Loucy (cell line): ENCODE measurements around the gene EME2.

Experiments
- H2AFZ ChIP-seq: fragments of 200-600 bp; sonication (generic); 2 replicates; pipeline ENCODE4 v1.6.0; 2016; ENCODE audit warnings: antibody characterized with exemption, mild to moderate bottlenecking, low read length, moderate library complexity
- H3F3A ChIP-seq: fragments of 200-600 bp; 2 replicates; pipeline ENCODE4 v1.6.0; 2016; ENCODE audit warnings: antibody characterized with exemption, low read depth, mild to moderate bottlenecking
- H3K27me3 ChIP-seq: fragments of 200-600 bp; sonication (generic); 2 replicates; pipeline ENCODE4 v1.6.1; 2014; ENCODE audit warnings: low read length, mild to moderate bottlenecking; ENCODE audit not compliant: insufficient read depth, poor library complexity, severe bottlenecking
- H3K36me3 ChIP-seq: fragments of 200-600 bp; sonication (generic); 2 replicates; pipeline ENCODE4 v1.6.1; 2016; ENCODE audit warnings: low read length; ENCODE audit not compliant: insufficient read depth
- H3K4me1 ChIP-seq: fragments of 200-600 bp; sonication (generic); 2 replicates; pipeline ENCODE4 v1.5.1; 2014; ENCODE audit warnings: low read length, mild to moderate bottlenecking; ENCODE audit not compliant: insufficient read depth, poor library complexity, severe bottlenecking
- H3K4me2 ChIP-seq: fragments of 200-600 bp; sonication (generic); 2 replicates; pipeline ENCODE4 v1.6.0; 2014; ENCODE audit warnings: antibody characterized with exemption, low read length, low read depth, mild to moderate bottlenecking; ENCODE audit not compliant: poor library complexity, severe bottlenecking
- H3K4me3 ChIP-seq: fragments of 200-600 bp; sonication (generic); 2 replicates; pipeline ENCODE4 v1.5.1; 2014; ENCODE audit warnings: low read length, mild to moderate bottlenecking, mixed read lengths; ENCODE audit not compliant: poor library complexity, severe bottlenecking
- H3K79me2 ChIP-seq: fragments of 200-600 bp; sonication (generic); 2 replicates; pipeline ENCODE4 v1.6.1; 2014; ENCODE audit warnings: low read length; ENCODE audit not compliant: insufficient read depth
- H3K9ac ChIP-seq: fragments of 200-600 bp; sonication (generic); 2 replicates; pipeline ENCODE4 v1.6.0; 2014; ENCODE audit warnings: mild to moderate bottlenecking, low read depth, low read length, moderate library complexity; ENCODE audit not compliant: poor library complexity, severe bottlenecking
- H3K9me2 ChIP-seq: fragments of 200-600 bp; sonication (generic); replicated peaks from 2 replicates; pipeline ENCODE4 v1.6.1; 2016; ENCODE audit warnings: low read depth, low read length, mixed read lengths
- H3K9me3 ChIP-seq: fragments of 200-600 bp; sonication (generic); 2 replicates; pipeline ENCODE4 v1.6.1; 2014; ENCODE audit warnings: mild to moderate bottlenecking, antibody characterized with exemption, low read length, low read depth; ENCODE audit not compliant: insufficient read depth
- H4K20me1 ChIP-seq: fragments of 200-600 bp; sonication (generic); 2 replicates; pipeline ENCODE4 v1.6.0; 2014; ENCODE audit warnings: antibody characterized with exemption, low read length, mild to moderate bottlenecking; ENCODE audit not compliant: insufficient read depth, poor library complexity, severe bottlenecking
- CTCF ChIP-seq: fragments of 200-600 bp; sonication (generic); conservative IDR thresholded peaks from 2 replicates; pipeline ENCODE4 v1.5.1; 2014; ENCODE audit warnings: mild to moderate bottlenecking, antibody characterized with exemption, low read length
- EZH2phosphoT487 ChIP-seq: fragments of 200-600 bp; IDR thresholded peaks from 2 replicates; pipeline ENCODE4 v1.6.1; 2018; ENCODE audit warnings: antibody characterized with exemption, mild to moderate bottlenecking, moderate library complexity, borderline replicate concordance

EME2 gene

GRCh38 chr16:1745900-1746692 lies 26.5 kb upstream of the EME2 start:
- Histone ChIP-seq H3K4me1 (no peaks in the 10 kb centered on the region), H3K4me2 (no peak overlapping the region), H2AFZ (no peak overlapping the region), H4K20me1 (no peaks in the 10 kb centered on the region), H3K79me2 (no peaks in the 10 kb centered on the region), H3K36me3 (peaks cover 4% of the 10 kb centered on the region; the same call in 1 of the 2 replicates), H3K9me3 (no peaks in the 10 kb centered on the region), H3F3A (no peaks in the 10 kb centered on the region), H3K27me3 (no peaks in the 10 kb centered on the region), H3K9me2 (no peaks in the 10 kb centered on the region), H3K4me3 (no peak overlapping the region), H3K9ac (no peak overlapping the region)
- TF ChIP-seq EZH2phosphoT487 (no peak), CTCF (no peak)

- H3K36me3 ChIP-seq, result peaks cover 4% of the 10 kb centered on the region; the same call in 1 of the 2 replicates
These were observed 25.9 kb upstream of the EME2 start for GRCh38 chr16:1746693-1747195.

GRCh38 chr16:1747934-1748333 lies 24.7 kb upstream of the EME2 start:
- peaks cover 4% of the 10 kb centered on the region; the same call in 1 of the 2 replicates for H3K36me3 ChIP-seq
- H3K9ac ChIP-seq, result no peak overlapping the region
- no peaks in the 10 kb centered on the region for H3K79me2 ChIP-seq
- no peaks in the 10 kb centered on the region for H4K20me1 ChIP-seq
- no peak overlapping the region for H2AFZ ChIP-seq
- no peaks in the 10 kb centered on the region for H3K27me3 ChIP-seq
- H3F3A ChIP-seq, result no peaks in the 10 kb centered on the region
- TF ChIP-seq EZH2phosphoT487 (no peak), CTCF (no peak)
- H3K9me2 ChIP-seq, result no peaks in the 10 kb centered on the region
- no peak overlapping the region for H3K4me2 ChIP-seq
- no peak overlapping the region for H3K4me3 ChIP-seq
- no peaks in the 10 kb centered on the region for H3K9me3 ChIP-seq
- H3K4me1 ChIP-seq, result no peaks in the 10 kb centered on the region

More at GRCh38 chr16:1746693-1747195, 25.9 kb upstream of the EME2 start:
- Histone ChIP-seq H3K27me3 (no peaks in the 10 kb centered on the region), H4K20me1 (no peaks in the 10 kb centered on the region), H3K4me3 (no peak overlapping the region), H3K79me2 (no peaks in the 10 kb centered on the region), H2AFZ (no peak overlapping the region), H3K4me1 (no peaks in the 10 kb centered on the region), H3K9ac (no peak overlapping the region), H3K9me3 (no peaks in the 10 kb centered on the region), H3F3A (no peaks in the 10 kb centered on the region), H3K9me2 (no peaks in the 10 kb centered on the region), H3K4me2 (no peak overlapping the region)
- no peak for TF ChIP-seq CTCF
